Subcutaneous adipose tissue (tissue), 4 donors: Measurements from ENCODE around the gene CCDC54. TPM values are rescaled to one million over a fixed set of nuclear protein-coding genes. Genes with fewer than 3 reads are reported as not detected.

Experiments used
- total RNA-seq, 4 donors: library from RNA; depleted of rRNA; stranded (reverse); fragments of >200 nt; gene quantifications; one replicate each; pipeline ENCODE4 v1.1.0, GENCODE V29; 2016
- TF ChIP-seq, protein P1 (sequence below): fragments of 450-650 bp; IDR thresholded peaks from one replicate; pipeline ENCODE4 v1.5.1; 2016; ENCODE audit warnings: low read depth, mild to moderate bottlenecking, control low read depth, antibody characterized with exemption, moderate library complexity

Gene CCDC54
- total RNA-seq, 4 donors from 2014 or later: not detected

DNA sequence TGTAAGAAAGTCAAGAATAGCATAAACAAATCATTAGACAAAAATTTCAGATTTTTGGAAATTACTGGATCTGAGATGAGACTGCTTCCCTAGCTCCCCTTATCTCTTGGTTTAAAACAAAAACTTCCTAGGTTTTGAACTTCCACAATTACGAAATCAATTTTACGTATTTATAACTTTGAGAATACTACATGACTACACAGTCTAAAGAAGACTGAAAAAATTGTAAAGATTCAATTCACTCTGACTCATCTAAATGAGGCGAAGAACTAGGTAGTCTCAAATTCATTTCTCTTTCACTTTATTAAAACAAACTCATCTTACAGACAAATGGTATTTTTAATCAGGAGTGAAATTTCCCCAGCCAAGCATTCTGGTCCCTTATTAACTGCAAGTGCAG lies 10.3 kb downstream of the CCDC54 start:
- TF ChIP-seq, protein P1, sequence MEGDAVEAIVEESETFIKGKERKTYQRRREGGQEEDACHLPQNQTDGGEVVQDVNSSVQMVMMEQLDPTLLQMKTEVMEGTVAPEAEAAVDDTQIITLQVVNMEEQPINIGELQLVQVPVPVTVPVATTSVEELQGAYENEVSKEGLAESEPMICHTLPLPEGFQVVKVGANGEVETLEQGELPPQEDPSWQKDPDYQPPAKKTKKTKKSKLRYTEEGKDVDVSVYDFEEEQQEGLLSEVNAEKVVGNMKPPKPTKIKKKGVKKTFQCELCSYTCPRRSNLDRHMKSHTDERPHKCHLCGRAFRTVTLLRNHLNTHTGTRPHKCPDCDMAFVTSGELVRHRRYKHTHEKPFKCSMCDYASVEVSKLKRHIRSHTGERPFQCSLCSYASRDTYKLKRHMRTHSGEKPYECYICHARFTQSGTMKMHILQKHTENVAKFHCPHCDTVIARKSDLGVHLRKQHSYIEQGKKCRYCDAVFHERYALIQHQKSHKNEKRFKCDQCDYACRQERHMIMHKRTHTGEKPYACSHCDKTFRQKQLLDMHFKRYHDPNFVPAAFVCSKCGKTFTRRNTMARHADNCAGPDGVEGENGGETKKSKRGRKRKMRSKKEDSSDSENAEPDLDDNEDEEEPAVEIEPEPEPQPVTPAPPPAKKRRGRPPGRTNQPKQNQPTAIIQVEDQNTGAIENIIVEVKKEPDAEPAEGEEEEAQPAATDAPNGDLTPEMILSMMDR: no peak

DNA sequence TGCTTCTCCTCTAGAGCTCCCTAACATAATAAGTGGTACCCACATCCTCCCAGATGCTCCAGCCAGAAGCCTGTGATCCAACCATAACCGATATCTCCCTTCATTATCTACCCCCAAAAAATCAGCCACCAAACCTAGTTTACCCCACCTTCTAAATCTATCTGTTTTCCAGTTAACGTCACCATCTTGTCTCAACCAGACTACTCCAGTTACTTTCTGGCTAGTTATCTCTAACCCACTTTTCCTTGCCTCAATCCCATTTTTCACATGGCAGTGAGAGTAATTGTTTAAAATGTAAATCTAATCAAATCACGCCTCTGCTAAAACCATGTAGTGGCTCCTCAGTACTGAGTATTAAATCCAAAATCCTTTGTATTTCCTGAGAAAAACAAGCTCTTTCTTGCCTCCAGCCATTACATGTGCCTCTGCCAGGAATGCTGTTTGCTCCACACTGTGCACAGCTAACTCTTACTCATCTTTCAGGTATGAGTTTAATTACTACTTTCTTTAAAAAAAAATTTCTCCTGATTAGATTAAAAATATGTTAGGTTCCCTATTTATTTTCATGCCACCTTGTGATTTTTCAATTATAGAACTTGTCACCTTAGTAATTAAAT lies 15.4 kb downstream of the CCDC54 start:
- TF ChIP-seq, protein P1: no peak

DNA sequence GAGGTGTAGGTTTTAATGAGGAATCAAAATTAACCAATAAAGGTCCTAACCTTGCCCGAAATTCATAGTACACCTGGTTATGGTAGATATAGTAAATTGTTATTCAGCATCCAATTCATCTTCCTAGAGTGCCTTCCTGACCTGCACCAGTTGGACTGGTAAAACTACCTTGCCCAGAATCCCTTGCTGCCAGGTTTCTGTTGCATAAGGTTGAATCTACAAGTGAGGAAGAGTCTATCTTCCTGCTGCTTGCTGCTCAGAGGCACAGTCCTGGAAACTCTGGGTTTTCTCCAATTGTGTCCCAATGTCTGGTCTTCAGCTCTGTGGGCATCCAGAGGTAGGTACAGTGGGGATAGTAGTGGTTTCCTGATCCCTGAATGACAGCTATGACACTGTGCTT lies 17.3 kb downstream of the CCDC54 start:
- TF ChIP-seq, protein P1: no peak

DNA sequence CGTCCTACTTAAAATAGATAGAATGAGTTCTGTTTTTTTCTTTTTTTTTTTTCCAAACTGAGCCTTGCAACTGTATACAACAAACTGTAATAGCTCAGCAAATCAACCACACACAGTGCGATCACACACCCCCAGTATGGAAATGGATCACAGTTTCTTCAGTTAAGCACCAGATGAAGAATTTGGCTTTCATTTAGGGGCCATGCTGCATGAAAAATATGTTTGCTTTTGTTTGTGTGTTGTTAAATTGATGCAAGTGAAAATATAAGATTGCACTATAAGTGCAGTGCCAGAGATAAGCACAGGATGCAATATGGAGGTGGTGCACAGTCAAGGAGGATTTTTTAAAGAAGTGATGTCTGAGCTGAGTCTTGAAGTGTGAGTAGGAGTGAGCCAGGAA lies 17.8 kb downstream of the CCDC54 start:
- TF ChIP-seq, protein P1: no peak

DNA sequence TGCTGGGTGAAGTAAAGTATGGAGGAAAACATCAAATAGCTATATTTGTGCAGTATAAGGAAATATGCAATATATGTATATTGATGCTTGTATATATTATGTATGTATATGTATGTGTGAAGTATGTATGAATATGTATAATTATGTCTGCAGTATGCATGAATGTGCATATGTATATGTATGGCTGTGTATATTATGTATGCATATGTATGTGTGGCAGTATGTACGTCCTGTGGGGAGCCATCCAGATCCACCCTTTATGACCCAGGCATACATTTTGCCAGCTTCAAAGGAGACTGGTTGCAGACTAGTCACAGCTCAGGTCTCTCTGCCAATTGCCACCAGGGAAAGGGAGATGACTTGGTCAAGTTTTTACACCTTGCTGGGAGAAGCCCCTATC lies 24.1 kb downstream of the CCDC54 start:
- TF ChIP-seq, protein P1: no peak

DNA sequence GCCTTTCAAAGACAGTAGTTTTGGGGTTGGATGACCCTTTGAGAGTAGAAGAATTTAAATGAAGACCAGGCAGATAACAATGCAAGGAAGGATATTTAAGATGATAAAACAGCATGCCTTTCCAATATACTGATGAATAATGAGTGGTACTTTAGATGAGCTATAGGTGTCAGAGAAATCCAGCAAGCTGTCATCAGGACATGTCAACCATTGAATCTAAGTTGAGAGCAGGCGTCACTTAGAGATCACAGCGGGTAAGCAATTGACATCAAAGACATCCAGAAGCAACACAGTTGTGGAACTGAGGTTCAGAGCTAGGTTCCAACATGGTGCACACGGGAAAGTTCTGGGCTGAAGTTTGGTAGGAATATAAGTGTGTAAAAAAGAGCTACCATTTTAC lies 25.0 kb downstream of the CCDC54 start:
- TF ChIP-seq, protein P1: no peak

DNA sequence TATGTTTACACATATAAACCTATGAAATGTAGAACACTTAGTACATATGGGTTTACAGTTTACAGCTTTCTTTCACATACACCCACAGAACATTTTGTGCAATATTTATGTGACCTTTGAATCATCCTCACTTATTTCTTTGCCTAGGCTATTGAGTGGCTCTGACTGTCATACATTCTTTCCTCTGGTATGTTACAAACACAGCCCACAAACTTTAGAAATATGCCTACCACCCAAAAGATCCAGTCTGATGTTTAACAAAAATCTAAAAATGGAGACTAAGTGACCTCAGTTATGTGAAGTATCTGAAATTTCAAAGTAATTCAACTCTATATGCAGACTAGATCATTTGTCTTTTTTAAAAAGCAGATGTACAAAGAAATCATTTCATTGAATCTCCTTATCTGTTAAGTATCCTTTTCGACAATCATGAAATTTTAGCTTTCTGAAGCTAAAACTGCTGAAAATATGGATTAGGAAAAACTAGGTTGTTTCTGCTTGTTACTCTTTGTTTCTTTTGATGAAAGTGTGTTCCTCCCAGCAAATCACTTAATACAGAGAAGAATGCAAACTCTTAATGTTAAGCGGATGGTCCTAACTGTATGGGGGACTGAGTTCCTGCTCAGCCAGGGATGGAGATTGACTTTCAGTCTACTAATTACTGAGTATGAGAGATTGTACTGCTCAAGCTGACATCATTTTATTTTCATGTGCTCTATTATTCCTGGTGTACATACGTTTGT lies 27.7 kb downstream of the CCDC54 start:
- TF ChIP-seq, protein P1: no peak
